Measurements from ENCODE around the gene GSTM3.
"Not testable (repeated sequence)": the region's sequence is repeated elsewhere in the genome, so short reads cannot be mapped to it uniquely, and the experiment has no call there.

The GSTM3 gene

DNA sequence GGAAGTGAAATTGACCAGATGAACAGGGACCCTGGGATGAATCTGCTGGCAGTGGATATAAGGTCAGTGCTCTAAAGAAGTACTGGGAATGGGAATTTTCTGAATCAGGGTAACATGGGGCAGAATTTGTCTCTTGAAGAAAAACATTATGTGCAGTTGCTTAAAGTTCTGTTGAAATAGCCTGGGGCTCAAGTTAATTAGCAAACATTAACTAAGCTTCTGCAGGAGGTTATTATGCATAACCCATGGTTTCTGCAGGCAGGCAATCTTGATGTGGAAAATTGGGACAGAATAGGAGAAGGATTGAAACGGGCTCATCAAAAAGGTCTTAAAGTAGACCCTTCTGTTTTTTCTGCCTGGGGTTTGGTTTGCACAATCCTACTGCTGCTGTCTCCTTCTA is 14.8 kb downstream of the GSTM3 start:
- no peak for DNase-seq

- no peak for DNase-seq
These were observed 15.3 kb downstream of the GSTM3 start for GRCh38 chr1:109725510-109725909.

DNA sequence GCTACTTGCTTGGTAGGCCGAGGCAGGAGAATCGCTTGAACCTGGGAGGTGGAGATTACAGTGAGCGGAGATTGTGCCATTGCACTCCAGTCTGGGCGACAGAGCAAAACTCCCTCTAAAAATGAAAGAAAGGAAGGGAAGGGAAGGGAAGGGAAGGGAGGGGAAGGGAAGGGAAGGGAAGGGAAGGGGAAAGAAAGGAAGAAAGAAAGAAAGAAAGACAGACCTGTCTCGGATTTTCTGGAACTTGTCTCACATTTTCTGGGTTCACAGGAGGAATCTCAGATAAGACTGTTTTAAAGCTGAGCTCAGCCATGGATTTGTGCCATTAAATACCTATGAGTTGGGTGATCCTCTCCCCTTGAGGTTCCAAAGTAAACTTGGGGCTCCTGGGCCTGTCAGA is 15.9 kb downstream of the GSTM3 start:
- no peak for DNase-seq

GRCh38 chr1:109722908-109723691 is 17.7 kb downstream of the GSTM3 start:
- DNase-seq: peak; percentile 68

- DNase-seq: no peak
These were observed 18.9 kb downstream of the GSTM3 start for GRCh38 chr1:109721971-109722370.

DNA sequence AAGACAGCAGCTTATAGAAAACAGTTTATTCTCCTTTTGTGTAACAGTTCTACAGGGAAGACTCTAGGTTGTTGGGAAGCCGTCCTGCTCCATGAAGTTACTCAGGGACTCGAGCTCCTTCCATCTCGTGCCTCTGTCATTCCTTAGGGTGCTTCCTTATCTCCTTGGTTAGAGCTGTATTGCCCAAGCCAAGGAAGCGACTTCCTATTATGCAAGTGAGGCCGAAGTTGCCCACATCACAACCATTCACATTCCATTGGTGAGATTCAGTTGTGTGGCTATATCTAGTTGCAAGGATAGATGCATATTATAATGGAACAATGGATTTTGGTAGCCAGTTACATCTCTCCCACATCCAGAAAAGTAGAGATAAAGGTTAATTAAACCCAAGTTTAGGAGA is 19.8 kb downstream of the GSTM3 start:
- peak; percentile 25 for DNase-seq

DNA sequence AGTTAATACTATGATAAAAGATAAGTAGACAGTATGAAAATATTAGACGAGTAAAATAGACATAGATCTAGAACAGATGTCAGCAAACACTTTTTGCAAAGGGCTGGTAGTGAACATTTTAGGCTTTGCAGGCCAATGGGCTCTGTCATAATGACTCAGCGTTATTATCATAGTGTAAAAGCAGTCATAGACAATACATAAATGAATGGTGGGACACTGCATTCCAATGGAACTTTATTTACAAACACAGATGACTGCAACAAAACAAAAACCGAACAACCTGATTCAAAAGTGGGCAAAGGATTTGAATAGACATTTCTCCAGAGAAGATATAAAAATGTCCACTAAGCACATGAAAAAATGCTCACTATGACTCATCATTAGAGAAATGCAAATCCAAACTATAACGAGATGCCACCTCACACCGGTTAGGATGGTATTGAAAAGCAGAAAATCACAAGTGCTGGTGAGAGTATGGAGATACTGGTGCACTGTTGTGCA is 21.5 kb downstream of the GSTM3 start:
- DNase-seq: peak; percentile 66

DNA sequence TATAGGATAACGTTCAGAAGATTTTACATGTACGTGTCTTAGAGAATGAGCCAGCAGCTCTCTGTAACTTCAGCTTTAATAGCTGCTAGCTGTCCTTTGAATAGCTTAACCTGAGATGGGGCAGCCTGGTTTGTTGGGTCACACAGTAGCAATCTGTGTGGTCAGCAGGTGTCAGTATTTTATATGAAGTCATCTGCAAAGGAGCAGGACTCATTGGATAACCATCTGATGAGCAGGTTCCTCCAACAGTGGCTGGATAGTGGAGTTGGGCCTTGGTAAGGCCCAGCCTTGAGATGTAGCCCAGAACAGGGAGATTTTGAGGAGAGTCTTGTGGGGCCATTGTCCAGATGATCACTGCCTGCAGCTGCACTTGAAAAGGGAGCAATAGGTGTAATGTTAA is 22.3 kb downstream of the GSTM3 start:
- DNase-seq: no peak

DNA sequence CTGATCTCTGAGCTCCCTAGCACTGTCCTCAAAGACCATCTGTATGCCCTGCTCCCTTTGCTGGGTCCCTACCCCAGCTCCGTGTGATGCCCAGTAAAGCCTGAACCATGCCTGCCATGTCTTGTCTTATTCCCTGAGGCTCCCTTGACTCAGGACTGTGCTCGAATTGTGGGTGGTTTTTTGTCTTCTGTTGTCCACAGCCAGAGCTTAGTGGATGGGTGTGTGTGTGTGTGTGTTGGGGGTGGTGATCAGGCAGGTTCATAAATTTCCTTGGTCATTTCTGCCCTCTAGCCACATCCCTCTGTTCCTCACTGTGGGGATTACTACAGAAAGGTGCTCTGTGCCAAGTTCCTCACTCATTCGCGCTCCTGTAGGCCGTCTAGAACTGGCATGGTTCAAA is 23.1 kb downstream of the GSTM3 start:
- no peak for DNase-seq

GRCh38 chr1:109716570-109717090 is 24.2 kb downstream of the GSTM3 start:
- DNase-seq: no peak

- DNase-seq: no peak
These were observed 24.7 kb downstream of the GSTM3 start for GRCh38 chr1:109716121-109716520.

GRCh38 chr1:109714661-109715372 is 26.0 kb downstream of the GSTM3 start:
- DNase-seq: no peak

- DNase-seq: no peak
These were observed 27.2 kb downstream of the GSTM3 start for GRCh38 chr1:109713636-109714035.

DNA sequence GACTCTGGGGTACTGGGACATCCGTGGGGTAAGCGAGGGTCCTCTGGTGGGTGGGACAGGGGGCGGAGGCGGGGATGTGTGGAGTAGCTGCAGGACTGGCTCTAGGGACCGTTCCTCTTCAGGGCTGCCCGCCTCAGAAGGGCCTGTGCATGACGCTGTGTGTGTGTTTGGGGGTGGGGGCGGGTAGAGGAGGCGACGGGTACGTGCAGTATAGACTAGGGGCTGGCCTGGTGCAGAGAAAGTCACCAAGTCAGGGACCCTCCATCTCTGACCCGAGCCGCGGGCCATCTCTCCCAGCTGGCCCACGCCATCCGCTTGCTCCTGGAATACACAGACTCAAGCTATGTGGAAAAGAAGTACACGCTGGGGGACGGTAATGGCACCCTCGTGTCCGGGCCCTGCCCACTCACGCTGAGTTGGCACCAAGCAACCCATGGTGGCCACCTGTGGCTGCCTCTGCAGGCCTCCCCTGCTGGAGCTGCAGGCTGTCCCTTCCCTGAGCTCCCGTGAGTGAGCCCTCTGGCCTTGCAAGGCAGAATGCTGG is 28.4 kb downstream of the GSTM3 start:
- DNase-seq: no peak

GRCh38 chr1:109711593-109712320 is 29.1 kb downstream of the GSTM3 start, which contains the start of gene GSTM5:
Gene GSTM5, plus strand, starts transcription at chr1:109712251. Its CDS starts 62 bp downstream, at chr1:109712313.
- DNase-seq: not testable (repeated sequence)

- DNase-seq: not testable (repeated sequence)
These were observed 31.0 kb downstream of the GSTM3 start for GRCh38 chr1:109709822-109710221.

- not testable (repeated sequence) for DNase-seq
These were observed 31.9 kb downstream of the GSTM3 start for GRCh38 chr1:109708949-109709348.

DNA sequence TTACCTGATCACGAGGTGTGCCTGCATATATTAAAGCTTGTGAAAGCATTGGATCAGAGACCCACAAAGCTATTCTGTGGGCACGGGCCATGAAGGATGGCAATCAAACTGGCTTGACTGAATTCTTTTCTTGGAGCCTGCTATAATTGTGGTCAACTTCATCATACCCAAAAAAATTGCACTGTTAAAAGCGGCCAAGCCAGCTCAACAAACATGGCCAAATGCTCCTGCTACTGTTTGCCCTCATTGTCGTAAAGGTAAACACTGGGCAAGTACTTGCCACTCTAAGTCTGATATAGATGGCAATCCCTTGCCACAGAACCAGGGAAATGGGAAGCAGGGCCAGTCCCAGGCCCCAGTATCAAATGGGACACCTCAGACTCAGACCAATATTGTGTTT is 35.4 kb downstream of the GSTM3 start:
- DNase-seq: no peak

DNA sequence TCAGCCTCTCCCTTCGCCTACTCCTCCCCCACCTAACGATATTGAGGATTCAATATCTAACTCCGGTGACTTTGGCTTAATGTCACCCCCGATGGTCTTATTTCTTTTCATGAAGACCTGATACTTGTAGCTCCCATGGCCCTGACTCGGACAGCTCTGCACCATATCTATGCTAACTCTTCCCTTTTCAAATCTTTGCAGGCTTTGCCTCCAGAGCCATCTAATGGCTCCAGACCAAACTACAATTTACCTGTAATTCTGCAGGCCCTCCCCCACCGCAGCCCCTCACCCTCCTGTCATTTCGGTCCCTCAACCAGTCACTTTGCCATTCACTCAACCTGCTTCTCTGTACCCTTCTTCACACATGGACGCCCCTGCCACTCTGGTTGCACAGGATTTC is 36.7 kb downstream of the GSTM3 start:
- DNase-seq: no peak

DNA sequence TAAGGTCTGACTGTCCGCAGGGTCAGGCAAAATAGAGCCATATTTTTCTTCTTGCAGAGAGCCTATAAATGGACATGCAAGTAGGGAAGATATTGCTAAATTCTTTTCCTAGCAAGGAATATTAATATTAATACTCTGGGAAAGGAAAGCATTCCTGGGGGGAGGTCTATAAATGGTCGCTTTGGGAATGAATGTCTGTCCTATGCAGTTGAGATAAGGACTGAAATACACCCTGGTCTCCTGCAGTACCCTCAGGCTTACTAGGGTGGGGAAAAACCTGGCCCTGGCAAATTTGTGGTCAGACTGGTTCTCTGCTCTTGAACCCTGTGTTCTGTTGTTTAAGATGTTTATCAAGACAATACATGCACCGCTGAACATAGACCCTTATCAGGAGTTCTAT is 37.9 kb downstream of the GSTM3 start:
- DNase-seq: not testable (repeated sequence)

- not testable (repeated sequence) for DNase-seq
These were observed 43.0 kb downstream of the GSTM3 start for GRCh38 chr1:109697861-109698260.

- DNase-seq: no peak
These were observed 43.8 kb downstream of the GSTM3 start for GRCh38 chr1:109697066-109697465.

DNA sequence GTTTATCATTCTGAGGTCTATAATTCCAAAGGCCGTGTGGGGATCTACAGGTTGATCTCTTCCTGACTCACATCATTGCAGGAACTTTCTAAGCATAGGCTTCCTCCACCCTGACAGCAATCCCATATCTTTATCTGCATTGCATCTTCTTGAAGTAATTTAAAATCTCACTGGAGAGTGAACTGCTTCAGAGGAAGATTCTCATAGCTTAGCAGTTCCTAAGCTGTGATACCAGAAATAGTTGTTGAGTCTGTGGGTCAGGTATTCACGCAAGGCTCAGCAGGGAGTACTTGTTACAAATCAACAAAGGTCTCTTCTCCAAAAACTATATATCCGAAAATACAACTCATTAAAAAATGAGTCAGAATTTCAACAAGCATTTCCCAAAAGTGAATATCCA is 45.7 kb downstream of the GSTM3 start:
- DNase-seq: not testable (repeated sequence)
